NCI-H748 (cell line): ENCODE measurements around the gene LRRFIP2.
"Not testable (repeated sequence)": the region's sequence is repeated elsewhere in the genome, so short reads cannot be mapped to it uniquely, and the experiment has no call there.

Source experiments
- DNase-seq: peaks from one replicate; lab custom pipeline; 2025; ENCODE audit not compliant: unreplicated experiment; lab: John Stamatoyannopoulos, UW

LRRFIP2 gene

GRCh38 chr3:37189109-37189508 lies 14.7 kb upstream of the LRRFIP2 start:
- no peak for DNase-seq

- DNase-seq, result no peak
Observed at GRCh38 chr3:37183976-37184375, 9.6 kb upstream of the LRRFIP2 start.

GRCh38 chr3:37183375-37183831 lies 9.0 kb upstream of the LRRFIP2 start:
- no peak for DNase-seq

- DNase-seq, result no peak
Observed at GRCh38 chr3:37182816-37183215, 8.4 kb upstream of the LRRFIP2 start.

- no peak for DNase-seq
Observed at GRCh38 chr3:37181756-37182155, 7.4 kb upstream of the LRRFIP2 start.

- DNase-seq, result no peak
Observed at GRCh38 chr3:37179144-37179967, 5.0 kb upstream of the LRRFIP2 start.

GRCh38 chr3:37173806-37174205 lies 576 bp downstream of the LRRFIP2 start:
- DNase-seq, result no peak

GRCh38 chr3:37171144-37171543 lies 3.2 kb downstream of the LRRFIP2 start:
- no peak for DNase-seq

- no peak for DNase-seq
Observed at GRCh38 chr3:37170513-37170912, 3.9 kb downstream of the LRRFIP2 start.

GRCh38 chr3:37170060-37170459 lies 4.3 kb downstream of the LRRFIP2 start:
- no peak for DNase-seq

- DNase-seq, result no peak
Observed at GRCh38 chr3:37168896-37169295, 5.5 kb downstream of the LRRFIP2 start.

- DNase-seq, result no peak
Observed at GRCh38 chr3:37163262-37164015, 10.9 kb downstream of the LRRFIP2 start.

GRCh38 chr3:37162501-37163245 lies 11.7 kb downstream of the LRRFIP2 start:
- no peak for DNase-seq

- no peak for DNase-seq
Observed at GRCh38 chr3:37161351-37161750, 13.0 kb downstream of the LRRFIP2 start.

GRCh38 chr3:37155782-37156181 lies 18.6 kb downstream of the LRRFIP2 start:
- DNase-seq, result no peak

GRCh38 chr3:37154668-37155314 lies 19.6 kb downstream of the LRRFIP2 start:
- DNase-seq, result no peak

- no peak for DNase-seq
Observed at GRCh38 chr3:37150621-37151020, 23.8 kb downstream of the LRRFIP2 start.

- no peak for DNase-seq
Observed at GRCh38 chr3:37149257-37149656, 25.1 kb downstream of the LRRFIP2 start.

GRCh38 chr3:37148208-37148607 lies 26.2 kb downstream of the LRRFIP2 start:
- no peak for DNase-seq

- no peak for DNase-seq
Observed at GRCh38 chr3:37147666-37148065, 26.7 kb downstream of the LRRFIP2 start.

- DNase-seq, result not testable (repeated sequence)
Observed at GRCh38 chr3:37146927-37147326, 27.5 kb downstream of the LRRFIP2 start.
